Stimulated activated memory B cell treated with anti-CD40 and anti-IgM and Interleukin-4, amounts not matched to agents 10 μg/mL and 1 μg/mL and 100 μg/mL, for 72 hours (primary cell): ENCODE results near the gene MAML3.

ENCODE experiments used
- ATAC-seq: fragments of 150-1000 bp; cut with Tn5 transposase; 2 replicates; pipeline ENCODE4 v1.10.0; 2021
- H3K27ac Mint-ChIP-seq: one replicate; pipeline ENCODE4 v1.8.0; 2022; ENCODE audit warnings: mild to moderate bottlenecking, mixed read lengths
- H3K27me3 Mint-ChIP-seq: one replicate; pipeline ENCODE4 v1.8.0; 2022; ENCODE audit warnings: mixed read lengths
- H3K36me3 Mint-ChIP-seq: one replicate; pipeline ENCODE4 v1.8.0; 2022; ENCODE audit warnings: mixed read lengths
- H3K4me1 Mint-ChIP-seq: one replicate; pipeline ENCODE4 v1.8.0; 2022; ENCODE audit warnings: mixed read lengths
- H3K4me3 Mint-ChIP-seq: one replicate; pipeline ENCODE4 v1.8.0; 2022; ENCODE audit warnings: mild to moderate bottlenecking, moderate library complexity, mixed read lengths
- H3K9me3 Mint-ChIP-seq: one replicate; pipeline ENCODE4 v1.8.0; 2022; ENCODE audit warnings: mixed read lengths

MAML3 gene

GRCh38 chr4:140066031-140066930 is 87.7 kb downstream of the MAML3 start:
- no peaks in the 10 kb centered on the region for H3K9me3 Mint-ChIP-seq

GRCh38 chr4:140065393-140065792 is 88.6 kb downstream of the MAML3 start:
- H3K9me3 Mint-ChIP-seq, result no peaks in the 10 kb centered on the region
- H3K4me1 Mint-ChIP-seq, result peaks cover 1% of the 10 kb centered on the region
- no peaks in the 10 kb centered on the region for H3K36me3 Mint-ChIP-seq
- ATAC-seq, result no peak
- H3K27me3 Mint-ChIP-seq, result peaks cover 31% of the 10 kb centered on the region
- H3K4me3 Mint-ChIP-seq, result no peak overlapping the region
- H3K27ac Mint-ChIP-seq, result no peak overlapping the region

More at GRCh38 chr4:140066031-140066930, 87.7 kb downstream of the MAML3 start:
- no peak overlapping the region for H3K27ac Mint-ChIP-seq
- peaks cover 39% of the 10 kb centered on the region for H3K27me3 Mint-ChIP-seq
- H3K36me3 Mint-ChIP-seq, result no peaks in the 10 kb centered on the region
- peaks cover 10% of the 10 kb centered on the region for H3K4me1 Mint-ChIP-seq
- H3K4me3 Mint-ChIP-seq, result no peak overlapping the region
- no peak for ATAC-seq

- no peak overlapping the region for H3K4me3 Mint-ChIP-seq
Measured at GRCh38 chr4:140061659-140062289, 92.2 kb downstream of the MAML3 start.

GRCh38 chr4:140061194-140061593 is 92.8 kb downstream of the MAML3 start:
- H3K27ac Mint-ChIP-seq, result no peak overlapping the region
- no peak overlapping the region for H3K4me3 Mint-ChIP-seq
- no peak for ATAC-seq
- H3K27me3 Mint-ChIP-seq, result peaks cover under 1% of the 10 kb centered on the region
- no peaks in the 10 kb centered on the region for H3K9me3 Mint-ChIP-seq
- H3K36me3 Mint-ChIP-seq, result no peaks in the 10 kb centered on the region
- H3K4me1 Mint-ChIP-seq, result peaks cover 7% of the 10 kb centered on the region

More at GRCh38 chr4:140061659-140062289, 92.2 kb downstream of the MAML3 start:
- no peaks in the 10 kb centered on the region for H3K36me3 Mint-ChIP-seq
- H3K27ac Mint-ChIP-seq, result no peak overlapping the region
- H3K27me3 Mint-ChIP-seq, result peaks cover 2% of the 10 kb centered on the region
- no peaks in the 10 kb centered on the region for H3K9me3 Mint-ChIP-seq
- H3K4me1 Mint-ChIP-seq, result peaks cover 7% of the 10 kb centered on the region
- ATAC-seq, result peak; percentile 53

- Mint-ChIP-seq H3K9me3 (no peaks in the 10 kb centered on the region), H3K4me1 (peaks cover 13% of the 10 kb centered on the region), H3K27ac (no peak overlapping the region), H3K27me3 (peaks cover 20% of the 10 kb centered on the region), H3K4me3 (no peak overlapping the region), H3K36me3 (no peaks in the 10 kb centered on the region)
- ATAC-seq, result no peak
Measured at GRCh38 chr4:140059159-140059558, 94.8 kb downstream of the MAML3 start.

- Mint-ChIP-seq H3K27me3 (peaks cover 32% of the 10 kb centered on the region), H3K36me3 (no peaks in the 10 kb centered on the region), H3K9me3 (no peaks in the 10 kb centered on the region), H3K4me3 (no peak overlapping the region), H3K27ac (no peak overlapping the region), H3K4me1 (peaks cover 24% of the 10 kb centered on the region)
- no peak for ATAC-seq
Measured at GRCh38 chr4:140057701-140058100, 96.3 kb downstream of the MAML3 start.

GRCh38 chr4:140056015-140056414 is 98.0 kb downstream of the MAML3 start:
- Mint-ChIP-seq H3K4me1 (peaks cover 24% of the 10 kb centered on the region), H3K4me3 (no peak overlapping the region), H3K27me3 (peaks cover 35% of the 10 kb centered on the region), H3K9me3 (no peaks in the 10 kb centered on the region), H3K27ac (no peak overlapping the region), H3K36me3 (no peaks in the 10 kb centered on the region)
- ATAC-seq, result no peak

GRCh38 chr4:140054861-140055260 is 99.1 kb downstream of the MAML3 start:
- ATAC-seq, result no peak
- peaks cover 24% of the 10 kb centered on the region for H3K4me1 Mint-ChIP-seq
- H3K9me3 Mint-ChIP-seq, result no peaks in the 10 kb centered on the region
- H3K36me3 Mint-ChIP-seq, result no peaks in the 10 kb centered on the region
- no peak overlapping the region for H3K4me3 Mint-ChIP-seq
- no peak overlapping the region for H3K27ac Mint-ChIP-seq
- peaks cover 47% of the 10 kb centered on the region for H3K27me3 Mint-ChIP-seq

GRCh38 chr4:140053185-140053584 is 100.8 kb downstream of the MAML3 start:
- Mint-ChIP-seq H3K27ac (no peak overlapping the region), H3K4me3 (no peak overlapping the region), H3K36me3 (no peaks in the 10 kb centered on the region), H3K4me1 (peaks cover 39% of the 10 kb centered on the region), H3K27me3 (peaks cover 59% of the 10 kb centered on the region), H3K9me3 (no peaks in the 10 kb centered on the region)
- no peak for ATAC-seq

GRCh38 chr4:140052050-140052449 is 101.9 kb downstream of the MAML3 start:
- no peak overlapping the region for H3K27ac Mint-ChIP-seq
- peaks cover 32% of the 10 kb centered on the region for H3K4me1 Mint-ChIP-seq
- ATAC-seq, result no peak
- peaks cover 65% of the 10 kb centered on the region for H3K27me3 Mint-ChIP-seq
- H3K9me3 Mint-ChIP-seq, result no peaks in the 10 kb centered on the region
- H3K4me3 Mint-ChIP-seq, result no peak overlapping the region
- H3K36me3 Mint-ChIP-seq, result no peaks in the 10 kb centered on the region

GRCh38 chr4:140049849-140050637 is 103.9 kb downstream of the MAML3 start:
- Mint-ChIP-seq H3K4me1 (peaks cover 32% of the 10 kb centered on the region), H3K36me3 (no peaks in the 10 kb centered on the region), H3K4me3 (no peak overlapping the region), H3K27me3 (peaks cover 68% of the 10 kb centered on the region), H3K27ac (no peak overlapping the region), H3K9me3 (no peaks in the 10 kb centered on the region)
- ATAC-seq, result no peak

- Mint-ChIP-seq H3K36me3 (no peaks in the 10 kb centered on the region), H3K4me3 (peak overlapping the region; percentile 69), H3K4me1 (peaks cover 26% of the 10 kb centered on the region), H3K27me3 (peaks cover 60% of the 10 kb centered on the region), H3K27ac (no peak overlapping the region), H3K9me3 (no peaks in the 10 kb centered on the region)
- ATAC-seq, result peak; percentile 71
Measured at GRCh38 chr4:140049024-140049848, 104.7 kb downstream of the MAML3 start.

- peak overlapping the region; percentile 69 for H3K4me3 Mint-ChIP-seq
- peaks cover 55% of the 10 kb centered on the region for H3K27me3 Mint-ChIP-seq
- H3K27ac Mint-ChIP-seq, result no peak overlapping the region
- H3K9me3 Mint-ChIP-seq, result no peaks in the 10 kb centered on the region
- no peak for ATAC-seq
- no peaks in the 10 kb centered on the region for H3K36me3 Mint-ChIP-seq
- peaks cover 19% of the 10 kb centered on the region for H3K4me1 Mint-ChIP-seq
Measured at GRCh38 chr4:140048419-140048995, 105.5 kb downstream of the MAML3 start.

GRCh38 chr4:140047786-140048185 is 106.2 kb downstream of the MAML3 start:
- ATAC-seq, result no peak
- Mint-ChIP-seq H3K4me1 (peaks cover 15% of the 10 kb centered on the region), H3K27ac (no peak overlapping the region), H3K36me3 (no peaks in the 10 kb centered on the region), H3K27me3 (peaks cover 48% of the 10 kb centered on the region), H3K9me3 (no peaks in the 10 kb centered on the region), H3K4me3 (no peak overlapping the region)
